Measurements from ENCODE around the gene SLC26A5.

The SLC26A5 gene

DNA sequence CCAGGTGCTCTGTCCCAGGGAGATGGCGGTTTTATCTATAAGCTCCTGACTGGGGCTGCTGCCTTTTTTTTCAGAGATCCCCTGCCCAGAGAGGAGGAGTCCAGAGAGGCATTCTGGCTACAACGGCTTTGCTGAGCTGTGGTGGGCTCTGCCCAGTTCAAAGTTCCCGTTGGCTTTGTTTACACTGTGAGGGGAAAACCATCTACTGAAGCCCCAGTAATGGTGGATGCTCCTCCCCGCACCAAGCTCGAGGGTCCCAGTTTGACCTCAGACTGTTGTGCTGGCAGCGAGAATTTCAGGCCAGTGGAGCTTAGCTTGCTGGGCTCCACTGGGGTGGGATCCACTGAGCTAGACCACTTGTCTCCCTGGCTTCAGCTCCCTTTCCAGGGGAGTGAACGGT, 16.4 kb upstream of the SLC26A5 start:
- Histone ChIP-seq H3K9me3 (ENCODE audit: insufficient read depth, low read length, severe bottlenecking) (no peaks in the 10 kb centered on the region), H3K27me3 (ENCODE audit: insufficient read depth, low read length, poor library complexity) (no peaks in the 10 kb centered on the region), H3K9ac (ENCODE audit: low read depth, low read length) (no peak overlapping the region), H2AFZ (ENCODE audit: low read depth, low read length) (no peak overlapping the region), H3K4me3 (ENCODE audit: low read depth in 1 of 2, low read length in 2 of 2) (no peak overlapping the region), H3K79me2 (ENCODE audit: insufficient read depth, low read length) (no peaks in the 10 kb centered on the region), H4K20me1 (ENCODE audit: insufficient read depth, low read length) (no peaks in the 10 kb centered on the region), H3K27ac (ENCODE audit: low read length) (no peak overlapping the region), H3K4me1 (ENCODE audit: insufficient read depth, low read length) (no peaks in the 10 kb centered on the region), H3K4me2 (ENCODE audit: insufficient read depth, low read length) (no peak overlapping the region), H3K36me3 (ENCODE audit: insufficient read depth, low read length) (no peaks in the 10 kb centered on the region)
- TF ChIP-seq EZH2 (IDR thresholded peaks at IDR 0.05; ENCODE audit: borderline replicate concordance, low read depth, low read length, severe bottlenecking) = no peak
- TF ChIP-seq, protein P1, sequence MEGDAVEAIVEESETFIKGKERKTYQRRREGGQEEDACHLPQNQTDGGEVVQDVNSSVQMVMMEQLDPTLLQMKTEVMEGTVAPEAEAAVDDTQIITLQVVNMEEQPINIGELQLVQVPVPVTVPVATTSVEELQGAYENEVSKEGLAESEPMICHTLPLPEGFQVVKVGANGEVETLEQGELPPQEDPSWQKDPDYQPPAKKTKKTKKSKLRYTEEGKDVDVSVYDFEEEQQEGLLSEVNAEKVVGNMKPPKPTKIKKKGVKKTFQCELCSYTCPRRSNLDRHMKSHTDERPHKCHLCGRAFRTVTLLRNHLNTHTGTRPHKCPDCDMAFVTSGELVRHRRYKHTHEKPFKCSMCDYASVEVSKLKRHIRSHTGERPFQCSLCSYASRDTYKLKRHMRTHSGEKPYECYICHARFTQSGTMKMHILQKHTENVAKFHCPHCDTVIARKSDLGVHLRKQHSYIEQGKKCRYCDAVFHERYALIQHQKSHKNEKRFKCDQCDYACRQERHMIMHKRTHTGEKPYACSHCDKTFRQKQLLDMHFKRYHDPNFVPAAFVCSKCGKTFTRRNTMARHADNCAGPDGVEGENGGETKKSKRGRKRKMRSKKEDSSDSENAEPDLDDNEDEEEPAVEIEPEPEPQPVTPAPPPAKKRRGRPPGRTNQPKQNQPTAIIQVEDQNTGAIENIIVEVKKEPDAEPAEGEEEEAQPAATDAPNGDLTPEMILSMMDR (IDR thresholded peaks at IDR 0.05; ENCODE audit: borderline replicate concordance, extremely low read depth, low read length, poor library complexity, severe bottlenecking) = no peak
- DNase-seq (no peak), ATAC-seq (ENCODE audit: insufficient read depth, low read depth) (no peak)

DNA sequence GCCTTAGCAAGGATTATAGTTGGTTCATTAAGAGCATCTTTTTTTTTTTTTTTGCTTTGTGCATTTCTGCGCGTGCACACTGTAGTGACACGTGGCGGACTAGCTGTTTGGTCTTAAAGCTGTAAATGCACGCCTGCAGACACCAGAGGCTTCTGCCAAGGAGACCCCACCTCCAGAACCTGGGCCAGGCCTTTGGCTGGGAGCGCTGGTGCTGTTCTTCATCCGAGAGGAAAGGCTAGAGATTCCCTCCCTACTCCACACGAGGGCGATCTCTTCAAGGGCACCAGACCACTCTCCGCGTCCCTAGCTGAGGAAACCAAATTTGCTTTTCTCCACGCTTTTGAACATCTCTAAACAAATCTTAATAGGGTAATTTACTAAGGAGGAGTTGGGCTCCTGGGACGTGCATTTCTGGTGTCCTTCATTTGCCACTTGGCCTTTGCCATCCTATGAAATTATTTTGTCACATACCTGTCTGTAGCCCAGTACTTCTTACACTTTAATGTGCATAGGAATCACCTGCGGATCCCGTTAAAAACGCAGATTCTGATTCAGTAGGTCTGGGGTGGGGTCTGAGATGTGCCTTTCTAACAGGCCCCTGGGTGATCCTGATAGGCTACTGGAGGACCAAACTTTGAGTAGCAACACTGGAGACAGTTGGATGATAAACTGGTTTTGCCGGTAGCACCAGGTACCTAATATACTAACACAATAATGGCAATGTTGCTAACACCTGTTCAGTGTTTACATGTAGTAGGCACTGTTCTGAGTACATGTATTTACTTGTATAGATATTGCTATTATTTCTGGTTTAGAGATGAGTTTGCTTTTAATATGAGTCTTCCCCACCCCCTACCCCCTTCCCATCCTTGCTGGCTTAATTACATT, 1.3 kb upstream of the SLC26A5 start:
- peak; percentile 62; the same call in 1 of the 3 replicates for ATAC-seq (ENCODE audit: insufficient read depth, low read depth)
- TF ChIP-seq, protein P1 (IDR thresholded peaks at IDR 0.05; ENCODE audit: borderline replicate concordance, extremely low read depth, low read length, poor library complexity, severe bottlenecking) = peak; percentile 62
- no peak for TF ChIP-seq EZH2 (IDR thresholded peaks at IDR 0.05; ENCODE audit: borderline replicate concordance, low read depth, low read length, severe bottlenecking)
- Histone ChIP-seq H3K4me1 (ENCODE audit: insufficient read depth, low read length) (no peaks in the 10 kb centered on the region), H3K4me2 (ENCODE audit: insufficient read depth, low read length) (no peak overlapping the region), H3K4me3 (ENCODE audit: low read depth in 1 of 2, low read length in 2 of 2) (no peak overlapping the region), H3K27ac (ENCODE audit: low read length) (no peak overlapping the region), H2AFZ (ENCODE audit: low read depth, low read length) (no peak overlapping the region), H3K9ac (ENCODE audit: low read depth, low read length) (no peak overlapping the region), H3K79me2 (ENCODE audit: insufficient read depth, low read length) (no peaks in the 10 kb centered on the region), H3K27me3 (ENCODE audit: insufficient read depth, low read length, poor library complexity) (peaks cover 11% of the 10 kb centered on the region), H3K9me3 (ENCODE audit: insufficient read depth, low read length, severe bottlenecking) (no peaks in the 10 kb centered on the region), H4K20me1 (ENCODE audit: insufficient read depth, low read length) (no peaks in the 10 kb centered on the region), H3K36me3 (ENCODE audit: insufficient read depth, low read length) (no peaks in the 10 kb centered on the region)
- peak; percentile 28 for DNase-seq

DNA sequence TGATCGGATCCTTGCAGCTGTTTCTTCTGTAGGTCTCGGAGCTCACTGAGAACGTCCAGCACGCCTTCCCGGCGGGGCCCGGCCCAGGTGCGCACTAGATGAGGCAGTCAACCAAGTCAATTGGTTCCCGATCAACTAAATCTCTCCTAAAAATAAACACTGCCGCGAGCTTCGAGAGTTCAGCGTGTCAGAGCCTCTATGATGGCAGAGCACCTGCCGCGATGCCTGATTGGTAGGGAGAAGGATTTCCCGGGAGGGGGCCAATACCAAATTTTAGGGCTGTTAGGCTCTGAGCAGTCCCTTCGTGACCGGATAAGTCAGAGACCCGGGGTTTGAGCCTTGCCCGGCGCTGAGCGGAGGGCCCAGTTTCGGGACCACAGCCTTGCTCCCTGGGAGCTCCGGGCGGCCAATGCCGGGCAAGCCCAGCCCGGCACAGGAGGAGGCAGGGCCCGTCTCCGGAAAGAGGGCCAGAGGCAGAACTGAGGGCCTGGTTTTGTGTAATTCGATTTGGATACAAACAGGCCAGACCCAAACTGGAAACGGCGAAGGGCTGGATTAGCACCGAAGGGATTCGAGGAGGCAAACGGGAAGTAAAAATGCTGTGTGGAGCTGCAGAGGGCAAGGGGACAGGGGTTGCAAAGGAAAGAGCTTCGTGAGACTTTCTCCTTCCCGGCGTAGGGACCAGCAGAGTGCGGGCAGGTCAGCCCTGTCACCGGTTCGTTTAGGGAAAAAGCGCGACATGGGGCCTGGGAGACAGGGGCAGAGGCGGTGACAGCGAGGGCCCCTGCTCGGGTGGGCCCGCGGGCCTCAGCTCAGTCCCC, 569 bp downstream of the SLC26A5 start:
- Histone ChIP-seq H3K27ac (ENCODE audit: low read length) (no peak overlapping the region), H2AFZ (ENCODE audit: low read depth, low read length) (no peak overlapping the region), H3K4me2 (ENCODE audit: insufficient read depth, low read length) (no peak overlapping the region), H3K9ac (ENCODE audit: low read depth, low read length) (no peak overlapping the region), H3K79me2 (ENCODE audit: insufficient read depth, low read length) (no peaks in the 10 kb centered on the region), H3K27me3 (ENCODE audit: insufficient read depth, low read length, poor library complexity) (peaks cover 11% of the 10 kb centered on the region), H3K9me3 (ENCODE audit: insufficient read depth, low read length, severe bottlenecking) (no peaks in the 10 kb centered on the region), H3K36me3 (ENCODE audit: insufficient read depth, low read length) (no peaks in the 10 kb centered on the region), H3K4me3 (ENCODE audit: low read depth in 1 of 2, low read length in 2 of 2) (no peak overlapping the region), H4K20me1 (ENCODE audit: insufficient read depth, low read length) (no peaks in the 10 kb centered on the region), H3K4me1 (ENCODE audit: insufficient read depth, low read length) (no peaks in the 10 kb centered on the region)
- no peak for DNase-seq
- no peak for ATAC-seq (ENCODE audit: insufficient read depth, low read depth)
- no peak for TF ChIP-seq EZH2 (IDR thresholded peaks at IDR 0.05; ENCODE audit: borderline replicate concordance, low read depth, low read length, severe bottlenecking)
- TF ChIP-seq, protein P1 (IDR thresholded peaks at IDR 0.05; ENCODE audit: borderline replicate concordance, extremely low read depth, low read length, poor library complexity, severe bottlenecking) = no peak

Measured in DND-41 (cell line).